ENCODE measurements around the gene HABP4.

Gene HABP4

GRCh38 chr9:96449845-96450612 is at the start of gene HABP4:
Gene HABP4, plus strand, starts transcription at chr9:96450169. Its CDS starts 111 bp downstream, at chr9:96450280.
- DNase-seq (ENCODE audit: low read depth in 2 of 2): peak; percentile 92 to 94

GRCh38 chr9:96408409-96409280 is 41.3 kb upstream of the HABP4 start:
- no peak for DNase-seq (ENCODE audit: low read depth in 2 of 2)

GRCh38 chr9:96411129-96411838 is 38.7 kb upstream of the HABP4 start:
- DNase-seq (ENCODE audit: low read depth in 2 of 2): no peak

GRCh38 chr9:96412174-96412913 is 37.6 kb upstream of the HABP4 start:
- DNase-seq (ENCODE audit: low read depth in 2 of 2): no peak

GRCh38 chr9:96413302-96414221 is 36.4 kb upstream of the HABP4 start:
- DNase-seq (ENCODE audit: low read depth in 2 of 2): no peak

GRCh38 chr9:96417051-96417586 is 32.9 kb upstream of the HABP4 start:
- DNase-seq (ENCODE audit: low read depth in 2 of 2): peak; percentile 83 to 88

- DNase-seq (ENCODE audit: low read depth in 2 of 2): peak in 1 of 2 donors; percentile 10
These were observed 32.3 kb upstream of the HABP4 start for GRCh38 chr9:96417661-96418082.

GRCh38 chr9:96418083-96418919 is 31.7 kb upstream of the HABP4 start, which contains the start of gene ZNF367:
Gene ZNF367, minus strand, starts transcription at chr9:96418370. Its CDS starts 338 bp downstream, at chr9:96418032.
- DNase-seq (ENCODE audit: low read depth in 2 of 2): peak; percentile 84 to 92

- DNase-seq (ENCODE audit: low read depth in 2 of 2): peak in 1 of 2 donors; percentile 48
These were observed 30.9 kb upstream of the HABP4 start for GRCh38 chr9:96418920-96419690.

- no peak for DNase-seq (ENCODE audit: low read depth in 2 of 2)
These were observed 30.3 kb upstream of the HABP4 start for GRCh38 chr9:96419691-96419969.

- DNase-seq (ENCODE audit: low read depth in 2 of 2): no peak
These were observed 29.3 kb upstream of the HABP4 start for GRCh38 chr9:96420468-96421219.

GRCh38 chr9:96423322-96423984 is 26.5 kb upstream of the HABP4 start:
- no peak for DNase-seq (ENCODE audit: low read depth in 2 of 2)

- DNase-seq (ENCODE audit: low read depth in 2 of 2): no peak
These were observed 26.0 kb upstream of the HABP4 start for GRCh38 chr9:96423985-96424336.

- no peak for DNase-seq (ENCODE audit: low read depth in 2 of 2)
These were observed 24.3 kb upstream of the HABP4 start for GRCh38 chr9:96425500-96426169.

GRCh38 chr9:96429732-96430131 is 20.2 kb upstream of the HABP4 start:
- DNase-seq (ENCODE audit: low read depth in 2 of 2): no peak

- DNase-seq (ENCODE audit: low read depth in 2 of 2): no peak
These were observed 19.6 kb upstream of the HABP4 start for GRCh38 chr9:96430377-96430776.

- no peak for DNase-seq (ENCODE audit: low read depth in 2 of 2)
These were observed 14.6 kb upstream of the HABP4 start for GRCh38 chr9:96435345-96435744.

Data from activated CD4-positive, alpha-beta T cell treated with anti-CD3 and anti-CD28 coated beads for 24 hours (primary cell).